ENCODE measurements around the gene KCNQ1.

KCNQ1 gene

DNA sequence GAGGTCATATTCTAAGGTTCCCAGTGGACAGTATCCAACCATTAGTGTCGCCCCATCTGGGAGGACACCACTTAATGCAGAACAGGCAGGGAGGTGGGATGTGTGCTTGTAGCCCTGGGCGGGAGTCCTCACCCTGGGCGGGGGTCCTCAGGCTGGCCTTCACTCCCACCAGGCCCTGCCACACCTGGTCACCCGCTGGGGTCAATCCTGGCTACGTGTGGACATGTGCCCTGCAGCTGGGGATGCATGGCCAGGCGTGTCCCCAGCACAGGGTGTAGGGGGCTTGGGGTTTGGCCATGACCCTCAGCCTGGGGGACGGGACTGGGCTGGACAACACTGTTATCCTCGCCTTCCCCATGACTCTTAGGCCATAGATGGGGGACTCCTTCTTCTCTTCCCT lies 19.3 kb upstream of the KCNQ1 start:
- DNase-seq = no peak

DNA sequence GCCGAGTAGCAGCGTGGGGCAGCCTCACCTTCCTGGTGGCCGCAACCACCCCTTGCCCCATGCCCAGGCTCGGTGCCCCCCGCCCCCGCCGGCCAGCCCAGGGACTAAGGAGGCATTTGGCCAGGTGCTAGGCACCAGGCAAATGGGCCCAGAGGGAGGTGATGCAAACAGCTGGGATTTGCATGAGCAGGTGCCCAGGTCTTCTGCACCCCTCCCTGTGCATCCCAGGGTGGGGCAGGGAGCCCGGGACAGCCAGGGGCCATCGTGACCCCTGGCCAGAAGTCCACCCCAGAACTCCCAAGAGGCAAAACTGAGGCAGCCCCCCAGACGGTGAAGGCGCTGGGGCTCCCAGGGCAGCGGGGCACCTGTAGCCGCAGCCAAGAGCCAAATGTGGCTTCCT lies 18.6 kb upstream of the KCNQ1 start:
- no peak for DNase-seq

DNA sequence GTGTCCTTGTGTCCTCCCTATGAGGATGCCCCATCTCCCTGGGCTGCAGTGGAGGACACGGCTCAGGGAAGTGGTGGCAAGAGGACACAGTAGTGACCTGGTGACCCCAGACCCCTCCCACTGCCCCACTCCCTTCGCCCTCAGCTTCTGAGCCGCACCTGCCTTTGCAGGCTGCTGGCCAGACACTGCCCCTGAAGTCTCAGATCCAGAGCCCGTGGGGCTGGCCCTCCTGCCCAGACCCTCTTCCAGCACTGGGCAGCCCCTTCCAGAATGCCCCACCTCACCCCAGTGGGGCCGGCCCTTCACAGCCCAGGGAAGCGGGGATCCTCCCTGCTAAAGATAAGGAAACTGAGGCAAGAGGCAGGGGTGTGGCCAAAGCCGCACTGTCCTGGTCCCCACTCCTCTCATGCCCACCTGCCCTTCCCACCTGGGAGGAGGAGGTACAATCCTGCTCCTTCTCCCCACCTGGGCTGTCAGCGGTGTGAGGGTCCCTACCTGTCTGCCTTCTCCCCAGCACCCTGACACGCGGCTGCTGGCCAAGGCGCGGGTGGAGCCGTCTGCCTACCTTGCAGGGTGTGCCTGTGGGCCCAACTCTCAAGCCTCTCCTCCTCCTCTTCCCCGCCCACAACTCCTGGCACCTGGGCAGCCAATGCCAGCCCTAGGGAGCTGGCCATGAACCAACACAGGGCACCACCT lies 17.8 kb upstream of the KCNQ1 start:
- DNase-seq = no peak

- no peak for DNase-seq
These were observed 17.0 kb upstream of the KCNQ1 start for GRCh38 chr11:2427721-2428321.

- DNase-seq = peak; percentile 77
These were observed 16.4 kb upstream of the KCNQ1 start for GRCh38 chr11:2428322-2428795.

DNA sequence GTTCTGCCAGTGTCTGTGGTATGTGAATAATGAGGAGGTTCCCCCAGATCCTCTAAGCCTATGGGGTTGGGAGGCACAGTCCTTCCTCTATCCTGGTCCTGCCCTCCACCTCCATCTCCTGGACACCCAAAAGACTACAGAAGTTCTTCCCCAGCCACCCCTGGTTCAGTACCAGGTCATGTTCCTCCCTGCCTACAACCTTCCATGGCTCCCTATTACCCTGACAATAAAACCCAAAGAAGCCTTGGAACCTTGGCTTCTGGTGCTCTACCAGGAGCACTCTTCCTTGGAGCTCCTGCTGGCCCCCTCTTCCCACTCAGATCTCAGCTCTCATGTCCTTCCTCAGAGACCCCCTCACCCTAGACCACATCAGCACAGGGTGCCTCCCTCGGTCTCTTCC lies 13.4 kb upstream of the KCNQ1 start:
- no peak for DNase-seq

DNA sequence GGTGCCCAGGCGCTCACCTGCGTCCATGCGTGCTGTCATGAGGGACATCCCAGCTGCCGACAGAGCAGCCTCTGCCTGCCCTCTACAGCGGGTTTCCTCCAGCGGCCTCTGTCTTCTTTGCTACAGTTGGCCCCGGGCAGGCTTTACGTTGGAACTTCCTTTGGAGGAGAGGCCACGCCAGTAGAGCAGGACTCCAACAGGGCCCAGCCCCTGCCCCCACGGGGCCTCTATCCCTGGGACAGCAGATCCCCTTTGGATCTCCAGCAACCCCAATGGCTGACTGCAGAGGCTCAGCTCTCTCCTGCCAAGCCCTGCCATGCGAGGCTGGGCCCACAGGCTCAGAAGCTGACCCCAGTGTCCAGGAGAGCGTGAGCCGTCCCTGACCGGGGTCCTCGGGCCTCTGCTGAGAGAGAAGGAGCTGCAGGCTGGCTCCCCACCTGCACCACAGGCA lies 12.6 kb upstream of the KCNQ1 start:
- no peak for DNase-seq

DNA sequence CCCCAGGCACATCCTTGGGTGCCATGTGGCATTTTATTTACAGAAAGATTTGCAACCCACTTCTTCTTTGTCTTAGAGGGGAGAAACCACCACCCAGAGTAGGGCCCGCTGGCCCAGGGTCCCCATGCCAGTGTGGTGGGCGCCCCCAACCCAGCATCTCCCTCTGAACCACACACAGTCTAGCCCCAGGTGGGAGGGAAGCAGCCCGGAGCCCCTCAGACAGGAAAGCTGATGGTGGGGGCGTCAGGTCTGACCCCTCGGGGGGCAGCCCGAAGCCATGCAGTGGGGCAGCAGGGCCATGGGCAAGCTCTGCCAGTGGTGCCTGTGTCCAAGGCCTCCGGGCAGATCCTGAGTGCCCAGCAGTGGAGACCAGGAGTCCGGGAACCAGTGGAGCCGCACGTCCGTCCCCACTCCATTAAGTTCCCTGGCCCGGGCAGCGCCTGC lies 12.2 kb upstream of the KCNQ1 start:
- no peak for DNase-seq

GRCh38 chr11:2433106-2433925 lies 11.5 kb upstream of the KCNQ1 start:
- DNase-seq = no peak

- DNase-seq = no peak
These were observed 10.8 kb upstream of the KCNQ1 start for GRCh38 chr11:2434008-2434407.

GRCh38 chr11:2434506-2435255 lies 10.1 kb upstream of the KCNQ1 start:
- no peak for DNase-seq

DNA sequence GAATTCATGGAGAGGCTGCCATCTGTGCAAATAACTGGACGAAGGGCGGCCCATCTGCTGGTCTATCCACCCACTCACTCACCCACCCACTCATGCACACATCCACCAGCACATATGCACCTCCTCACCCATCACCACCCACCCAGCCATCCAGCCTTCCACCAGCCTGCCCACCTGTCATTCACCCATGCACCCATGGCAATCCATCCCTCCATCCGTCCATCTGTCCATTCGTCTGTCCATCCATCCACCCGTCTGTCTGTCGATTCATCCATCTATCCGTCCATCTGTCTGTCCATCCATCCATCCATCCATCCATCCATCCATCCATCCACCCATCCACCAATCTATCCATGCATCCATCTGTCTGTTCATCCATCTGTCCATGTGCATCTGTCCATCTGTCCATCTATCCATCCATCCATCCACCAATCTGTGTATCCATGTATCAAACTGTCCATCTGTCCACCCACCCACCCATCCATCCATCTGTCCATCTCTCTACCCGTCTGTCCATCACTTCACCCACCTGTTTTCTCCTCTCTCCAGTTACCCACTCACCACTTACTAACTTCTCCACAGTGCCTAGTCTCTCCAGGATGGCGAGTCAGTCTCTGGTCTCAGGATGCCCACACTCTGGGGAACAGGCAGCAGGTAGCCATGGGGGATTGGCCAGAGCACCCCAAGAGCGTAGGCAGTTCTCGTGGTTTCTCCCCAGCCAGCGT lies 9.4 kb upstream of the KCNQ1 start:
- no peak for DNase-seq

DNA sequence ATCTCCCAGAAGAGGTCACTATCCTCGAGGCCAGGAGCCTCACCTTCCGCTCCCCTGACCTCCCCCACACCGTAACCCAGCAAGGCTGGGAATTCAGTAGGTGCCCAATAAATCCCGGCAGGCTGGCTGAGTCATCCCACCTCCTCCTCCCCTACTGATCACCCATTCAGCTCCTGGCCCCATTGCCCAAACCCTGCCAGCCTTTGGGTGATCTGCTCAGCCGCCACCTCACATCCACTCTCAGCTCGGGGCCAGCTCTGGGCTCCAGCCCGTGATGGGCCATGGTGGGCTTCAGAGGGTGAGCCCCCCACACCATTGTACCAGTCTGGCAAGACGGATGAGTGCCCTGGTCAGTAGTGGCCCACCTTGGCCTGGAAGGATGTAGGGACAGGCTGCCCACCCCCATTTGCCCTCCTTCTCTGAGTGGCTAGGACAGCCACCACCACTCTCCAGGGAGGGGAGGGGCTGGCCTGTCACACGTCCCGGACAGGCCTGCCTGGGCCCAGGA lies 8.7 kb upstream of the KCNQ1 start:
- no peak for DNase-seq

GRCh38 chr11:2436521-2437031 lies 8.2 kb upstream of the KCNQ1 start:
- no peak for DNase-seq

DNA sequence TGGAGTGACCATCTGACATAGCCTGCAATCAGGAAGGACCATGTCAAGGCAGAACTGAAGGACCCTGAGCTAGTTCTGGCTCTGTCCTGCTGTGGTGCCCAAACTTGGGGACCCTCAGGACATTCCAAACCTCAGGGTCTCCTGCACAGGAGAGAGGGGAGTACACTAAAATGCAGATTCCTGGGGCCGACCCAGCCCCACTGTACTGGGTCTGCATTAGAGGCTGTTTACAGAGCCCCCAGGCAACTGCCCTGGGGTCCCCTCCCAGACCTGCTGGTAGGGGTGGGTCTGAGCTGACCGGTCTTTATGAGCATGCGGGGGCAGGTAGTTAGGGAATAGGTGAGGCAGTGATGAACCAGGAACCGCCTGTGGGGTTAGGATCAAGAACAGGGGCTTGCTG lies 7.3 kb upstream of the KCNQ1 start:
- DNase-seq = no peak

- DNase-seq = no peak
These were observed 5.0 kb upstream of the KCNQ1 start for GRCh38 chr11:2439820-2440219.

GRCh38 chr11:2440646-2441045 lies 4.2 kb upstream of the KCNQ1 start:
- no peak for DNase-seq

GRCh38 chr11:2441171-2441570 lies 3.6 kb upstream of the KCNQ1 start:
- no peak for DNase-seq

GRCh38 chr11:2442589-2442988 lies 2.2 kb upstream of the KCNQ1 start:
- peak; percentile 77 for DNase-seq

- no peak for DNase-seq
These were observed 1.4 kb upstream of the KCNQ1 start for GRCh38 chr11:2443406-2443805.

- DNase-seq = peak; percentile 59
These were observed 657 bp upstream of the KCNQ1 start, which contains the start of gene TRPM5 for GRCh38 chr11:2443881-2444820. Gene TRPM5, minus strand, starts transcription at chr11:2444514. Its CDS starts 21,478 bp downstream, at chr11:2423036.
